B cell (primary cell): ENCODE results near the gene DTL. TPM values are rescaled to one million over a fixed set of nuclear protein-coding genes. Genes with fewer than 3 reads are reported as not detected.

Experiments used
- ATAC-seq: fragments of 200-7000 bp; cut with Tn5 transposase; one replicate; pipeline ENCODE4 v1.10.0; 2021; ENCODE audit warnings: low read depth, mild to moderate bottlenecking, moderate number of reproducible peaks, moderate library complexity
- CTCF ChIA-PET: fragments of 350-600 bp; sonication (Branson Sonifier 250); formaldehyde crosslinking; loops from one replicate; lab custom pipeline; 2021; ENCODE audit warnings: antibody characterized with exemption, inconsistent platforms; lab: Charles Lee
- POLR2A ChIA-PET: fragments of 350-600 bp; sonication (Branson Sonifier 250); formaldehyde crosslinking; loops from one replicate; lab custom pipeline; 2021; ENCODE audit warnings: antibody characterized with exemption; lab: Charles Lee
- DNase-seq: peaks from one replicate; pipeline ENCODE4 v3.0.0; 2013
- H2AFZ ChIP-seq: 2 replicates; pipeline ENCODE4 v1.6.1; 2012; ENCODE audit warnings: mild to moderate bottlenecking, low read depth, low read length; ENCODE audit not compliant: insufficient read depth, poor library complexity, severe bottlenecking
- H3K27ac ChIP-seq, 2 donors: 1 replicate in 1 of 2; 2 replicates in 1 of 2; pipeline ENCODE4 v1.5.1; 2012 to 2013; ENCODE audit warnings: low read length in 2 of 2, mild to moderate bottlenecking in 2 of 2, moderate library complexity in 1 of 2
- H3K27me3 ChIP-seq, 4 experiments: fragments of 200-600 bp in 1 of 4; sonication (generic) in 1 of 4; replicated peaks in 1 of 4; 1 replicate in 2 of 4; 2 replicates in 2 of 4; pipeline versions ENCODE4 v1.6.1 to v1.7.0; 2013 to 2016; ENCODE audit warnings: low read length in 3 of 4, mild to moderate bottlenecking in 2 of 4, mixed read lengths in 1 of 4, moderate library complexity in 1 of 4; ENCODE audit not compliant: insufficient read depth in 4 of 4, control insufficient read depth in 3 of 4; ENCODE audit errors: control extremely low read depth in 1 of 4
- H3K36me3 ChIP-seq, 2 experiments: replicated peaks in 1 of 2; 1 replicate in 1 of 2; 2 replicates in 1 of 2; pipeline versions ENCODE4 v1.6.1 to v1.7.1; 2013; ENCODE audit warnings: low read length in 1 of 2; ENCODE audit not compliant: insufficient read depth in 2 of 2, control insufficient read depth in 1 of 2; ENCODE audit errors: control extremely low read depth in 1 of 2, extremely low read depth in 1 of 2
- H3K4me1 ChIP-seq, 2 donors: fragments of 200-600 bp in 1 of 2; sonication (generic) in 1 of 2; 1 replicate in 1 of 2; 2 replicates in 1 of 2; pipeline versions ENCODE4 v1.5.1 to v1.6.1; 2013 to 2017; ENCODE audit warnings: low read length in 2 of 2; ENCODE audit not compliant: control insufficient read depth in 2 of 2, insufficient read depth in 2 of 2
- H3K4me2 ChIP-seq: replicated peaks from 2 replicates; pipeline ENCODE3; 2012; ENCODE audit warnings: mild to moderate bottlenecking, low read depth, low read length; ENCODE audit not compliant: poor library complexity, severe bottlenecking
- H3K4me3 ChIP-seq, 5 experiments: fragments of 200-600 bp in 1 of 5; sonication (generic) in 1 of 5; 1 replicate in 3 of 5; 2 replicates in 2 of 5; pipeline versions ENCODE4 v1.5.1 to v1.7.0; 2011 to 2016; ENCODE audit warnings: low read length in 4 of 5, mild to moderate bottlenecking in 4 of 5, low read depth in 2 of 5, control low read depth in 1 of 5, moderate library complexity in 1 of 5; ENCODE audit not compliant: insufficient read depth in 1 of 5; ENCODE audit errors: control extremely low read depth in 1 of 5, extremely low read depth in 1 of 5
- H3K79me2 ChIP-seq: fragments of 200-600 bp; sonication (generic); one replicate; pipeline ENCODE4 v1.6.0; 2016; ENCODE audit warnings: low read length; ENCODE audit not compliant: control insufficient read depth, insufficient read depth
- H3K9ac ChIP-seq: fragments of 200-600 bp; sonication (generic); 2 replicates; pipeline ENCODE4 v1.6.1; 2017; ENCODE audit warnings: mild to moderate bottlenecking, low read length, moderate library complexity
- H3K9me3 ChIP-seq, 3 donors: one replicate each; pipeline versions ENCODE4 v1.6.1 to v1.7.1; 2013; ENCODE audit warnings: low read length in 2 of 3; ENCODE audit not compliant: control insufficient read depth in 2 of 3, insufficient read depth in 1 of 3; ENCODE audit errors: control extremely low read depth in 1 of 3
- H4K20me1 ChIP-seq: 2 replicates; pipeline ENCODE4 v1.6.0; 2012; ENCODE audit warnings: mild to moderate bottlenecking, low read length; ENCODE audit not compliant: insufficient read depth, control insufficient read depth, poor library complexity, severe bottlenecking
- H3K27ac Mint-ChIP-seq: one replicate; pipeline ENCODE4 v1.8.0; 2021; ENCODE audit warnings: mixed read lengths
- H3K27me3 Mint-ChIP-seq: one replicate; pipeline ENCODE4 v1.8.0; 2021; ENCODE audit warnings: mixed read lengths
- H3K4me1 Mint-ChIP-seq: one replicate; pipeline ENCODE4 v1.8.0; 2021; ENCODE audit warnings: mixed read lengths
- H3K4me3 Mint-ChIP-seq: one replicate; pipeline ENCODE4 v1.8.0; 2021; ENCODE audit warnings: mixed read lengths
- H3K9me3 Mint-ChIP-seq: one replicate; pipeline ENCODE4 v1.8.0; 2022; ENCODE audit warnings: mixed read lengths; ENCODE audit not compliant: insufficient read depth
- EZH2 ChIP-seq: IDR thresholded peaks from 2 replicates; pipeline ENCODE4 v1.6.1; 2012; ENCODE audit warnings: borderline replicate concordance, low read depth, mild to moderate bottlenecking, moderate library complexity, low read length; ENCODE audit not compliant: insufficient read depth, poor library complexity, severe bottlenecking
- WGBS: methylation state at CpG from one replicate; pipeline ENCODE4 v1.1.5; 2013; ENCODE audit warnings: missing lambda C conversion rate; ENCODE audit not compliant: insufficient coverage; 5-methylcytosine and 5-hydroxymethylcytosine counted together
- intact Hi-C: fragments of 100-400 bp; cut with micrococcal nuclease; formaldehyde crosslinking; loops from one replicate; pipeline ENCODE4 v1.10.0; 2022
- polyA plus RNA-seq: library from polyadenylated mRNA; depleted of rRNA; stranded (reverse); fragments of >200 nt; gene quantifications from 2 replicates; pipeline ENCODE4 v1.2.3, GENCODE V29; 2012
- total RNA-seq, 2 donors: library from RNA; stranded (reverse); fragments of 120-200 nt in 1 of 2; gene quantifications; 1 replicate in 1 of 2; 2 replicates in 1 of 2; pipeline versions ENCODE4 v1.2.3 to v1.2.4, GENCODE V29; 2013 to 2022
- TF ChIP-seq, protein P1 (sequence below): fragments of 200-600 bp; IDR thresholded peaks from one replicate; pipeline ENCODE4 v1.8.0; 2022; ENCODE audit warnings: antibody characterized with exemption, mild to moderate bottlenecking

The DTL gene
- total and polyA plus RNA-seq, 2 donors (not counting 1 experiment from before 2014, with no cell fraction given): 0.37 to 0.39 TPM

DNA sequence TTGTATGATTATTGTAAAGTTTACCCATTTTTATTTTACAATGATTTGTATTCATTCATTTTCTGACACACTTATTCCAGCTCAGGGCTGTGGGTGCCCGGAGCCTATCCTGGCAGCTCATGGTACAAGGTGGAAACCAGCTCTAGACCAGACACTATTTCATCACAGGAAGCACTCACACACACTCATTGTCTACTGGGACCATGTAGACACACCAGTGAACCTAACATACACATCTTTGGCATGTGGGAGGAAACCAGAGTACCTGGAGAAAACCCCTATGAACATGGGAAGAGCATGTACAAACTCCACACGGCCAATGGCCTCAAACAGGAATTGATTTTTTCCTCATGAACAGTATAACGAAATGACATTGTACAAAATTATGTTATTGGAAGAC, 2.4 kb downstream of the DTL start:
- no peak overlapping the region for H3K4me3 Mint-ChIP-seq
- H3K36me3 ChIP-seq: no peaks in the 10 kb centered on the region
- 86% methylated on average over 1 of the region's 3 CpGs for WGBS
- POLR2A ChIA-PET: interaction anchor here (0.6 kb wide), 1 partner anchor 17 kb away, joined by 10 read pairs; no protein-coding TSS in a partner anchor
- TF ChIP-seq, protein P1, sequence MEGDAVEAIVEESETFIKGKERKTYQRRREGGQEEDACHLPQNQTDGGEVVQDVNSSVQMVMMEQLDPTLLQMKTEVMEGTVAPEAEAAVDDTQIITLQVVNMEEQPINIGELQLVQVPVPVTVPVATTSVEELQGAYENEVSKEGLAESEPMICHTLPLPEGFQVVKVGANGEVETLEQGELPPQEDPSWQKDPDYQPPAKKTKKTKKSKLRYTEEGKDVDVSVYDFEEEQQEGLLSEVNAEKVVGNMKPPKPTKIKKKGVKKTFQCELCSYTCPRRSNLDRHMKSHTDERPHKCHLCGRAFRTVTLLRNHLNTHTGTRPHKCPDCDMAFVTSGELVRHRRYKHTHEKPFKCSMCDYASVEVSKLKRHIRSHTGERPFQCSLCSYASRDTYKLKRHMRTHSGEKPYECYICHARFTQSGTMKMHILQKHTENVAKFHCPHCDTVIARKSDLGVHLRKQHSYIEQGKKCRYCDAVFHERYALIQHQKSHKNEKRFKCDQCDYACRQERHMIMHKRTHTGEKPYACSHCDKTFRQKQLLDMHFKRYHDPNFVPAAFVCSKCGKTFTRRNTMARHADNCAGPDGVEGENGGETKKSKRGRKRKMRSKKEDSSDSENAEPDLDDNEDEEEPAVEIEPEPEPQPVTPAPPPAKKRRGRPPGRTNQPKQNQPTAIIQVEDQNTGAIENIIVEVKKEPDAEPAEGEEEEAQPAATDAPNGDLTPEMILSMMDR: no peak
- no peak for TF ChIP-seq EZH2
- ATAC-seq (no peak), DNase-seq (no peak)
- no peaks in the 10 kb centered on the region for H4K20me1 ChIP-seq
- H3K4me2 ChIP-seq: no peak overlapping the region
- H3K27ac Mint-ChIP-seq: no peak overlapping the region
- CTCF ChIA-PET: interaction anchor here (0.8 to 1.3 kb wide), 2 partner anchors 26 to 418 kb away, joined by 3 to 4 read pairs; no protein-coding TSS in a partner anchor
- peaks cover 17 to 19% of the 10 kb centered on the region in 2 donors for H3K4me1 ChIP-seq
- no peaks in the 10 kb centered on the region for H3K27me3 ChIP-seq
- intact Hi-C loops: loop anchor here (5.0 to 10.0 kb wide), 3 partner anchors 569 to 977 kb away; partner anchors contain the start of genes ANGEL2, ATF3, NSL1 and TATDN3
- H2AFZ ChIP-seq: no peak overlapping the region
- H3K79me2 ChIP-seq: peaks cover 25% of the 10 kb centered on the region
- H3K4me1 Mint-ChIP-seq: peaks cover 34% of the 10 kb centered on the region
- no peak overlapping the region for H3K4me3 ChIP-seq
- H3K27ac ChIP-seq: no peak overlapping the region
- H3K9me3 Mint-ChIP-seq: no peaks in the 10 kb centered on the region
- no peak overlapping the region for H3K9ac ChIP-seq
- H3K27me3 Mint-ChIP-seq: no peaks in the 10 kb centered on the region
- no peaks in the 10 kb centered on the region for H3K9me3 ChIP-seq

DNA sequence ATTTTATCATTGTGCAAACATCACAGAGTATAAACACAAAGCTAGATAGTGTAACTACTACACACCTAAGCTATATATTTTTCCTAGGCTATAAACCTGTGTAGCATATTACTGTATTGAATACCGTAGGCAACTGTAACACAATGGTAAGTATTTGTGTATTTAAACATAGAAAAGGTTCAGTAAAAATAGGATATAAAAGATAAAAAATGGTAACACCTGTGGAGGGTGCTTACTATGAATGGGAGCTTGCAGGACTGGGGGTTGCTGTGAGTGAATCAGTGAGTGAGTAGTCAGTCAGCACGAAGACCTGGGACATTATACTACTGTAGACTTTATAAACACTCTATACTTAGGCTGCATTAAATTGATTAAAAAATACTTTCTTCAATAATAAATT, 4.1 kb downstream of the DTL start:
- Mint-ChIP-seq H3K27me3 (no peaks in the 10 kb centered on the region), H3K27ac (no peak overlapping the region), H3K9me3 (no peaks in the 10 kb centered on the region), H3K4me1 (peaks cover 26% of the 10 kb centered on the region), H3K4me3 (no peak overlapping the region)
- no peaks in the 10 kb centered on the region for H3K36me3 ChIP-seq
- H3K9ac ChIP-seq: no peak overlapping the region
- no peak for DNase-seq
- WGBS: no CpG with 5 or more reads among the region's 2 CpGs
- intact Hi-C loops: loop anchor here (5.0 to 10.0 kb wide), 3 partner anchors 568 to 975 kb away; partner anchors contain the start of genes ANGEL2, ATF3, NSL1 and TATDN3
- H3K79me2 ChIP-seq: peaks cover 11% of the 10 kb centered on the region
- no peak overlapping the region for H2AFZ ChIP-seq
- no peaks in the 10 kb centered on the region for H4K20me1 ChIP-seq
- TF ChIP-seq, protein P1: no peak
- TF ChIP-seq EZH2: no peak
- peaks cover 10 to 13% of the 10 kb centered on the region in 2 donors for H3K4me1 ChIP-seq
- H3K27me3 ChIP-seq: no peaks in the 10 kb centered on the region
- no peak overlapping the region for H3K4me3 ChIP-seq
- no peak overlapping the region for H3K27ac ChIP-seq
- ATAC-seq: no peak
- CTCF ChIA-PET: interaction anchor here (1.0 to 1.2 kb wide), 2 partner anchors 342 to 416 kb away, joined by 3 to 4 read pairs; no protein-coding TSS in a partner anchor
- no peaks in the 10 kb centered on the region for H3K9me3 ChIP-seq
- no peak overlapping the region for H3K4me2 ChIP-seq
- POLR2A ChIA-PET: interaction anchor here (0.6 kb wide), 1 partner anchor 414 kb away, joined by 3 read pairs; no protein-coding TSS in a partner anchor
